DOHH2 (cell line): Measurements from ENCODE around the gene MCF2L.

Source experiments
- H3F3A ChIP-seq: fragments of 200-600 bp; sonication (generic), shearing (Covaris generic); 2 replicates; pipeline ENCODE4 v1.6.0; 2016; ENCODE audit warnings: antibody characterized with exemption, mild to moderate bottlenecking; ENCODE audit not compliant: control insufficient read depth, insufficient read depth
- H3K27ac ChIP-seq: fragments of 200-600 bp; sonication (generic); 2 replicates; pipeline ENCODE4 v1.5.1; 2014; ENCODE audit warnings: low read depth, mild to moderate bottlenecking, low read length, moderate library complexity
- H3K27me3 ChIP-seq: fragments of 200-600 bp; sonication (generic); 2 replicates; pipeline ENCODE4 v1.6.1; 2014; ENCODE audit warnings: mild to moderate bottlenecking, low read length, mixed read lengths; ENCODE audit not compliant: control insufficient read depth
- H3K36me3 ChIP-seq: fragments of 200-600 bp; sonication (generic); 2 replicates; pipeline ENCODE4 v1.6.1; 2014; ENCODE audit warnings: mild to moderate bottlenecking, low read length, moderate library complexity, mixed read lengths; ENCODE audit not compliant: control insufficient read depth
- H3K4me1 ChIP-seq: fragments of 200-600 bp; sonication (generic); 2 replicates; pipeline ENCODE4 v1.6.1; 2014; ENCODE audit warnings: mild to moderate bottlenecking, low read length, mixed read lengths; ENCODE audit not compliant: control insufficient read depth
- H3K4me2 ChIP-seq: fragments of 200-600 bp; sonication (generic); 2 replicates; pipeline ENCODE4 v1.6.0; 2014; ENCODE audit warnings: mild to moderate bottlenecking, low read length, moderate library complexity
- H3K4me3 ChIP-seq: fragments of 200-600 bp; sonication (generic); 2 replicates; pipeline ENCODE4 v1.5.1; 2014; ENCODE audit warnings: mild to moderate bottlenecking, low read length, mixed read lengths
- H3K79me2 ChIP-seq: fragments of 200-600 bp; sonication (generic); 2 replicates; pipeline ENCODE4 v1.6.1; 2014; ENCODE audit warnings: mild to moderate bottlenecking, low read length, mixed read lengths; ENCODE audit not compliant: control insufficient read depth
- H3K9me2 ChIP-seq: fragments of 200-600 bp; sonication (generic); replicated peaks from 2 replicates; pipeline ENCODE4 v1.6.1; 2014; ENCODE audit warnings: mild to moderate bottlenecking, low read length, mixed read lengths; ENCODE audit not compliant: control insufficient read depth
- H3K9me3 ChIP-seq: fragments of 200-600 bp; sonication (generic); 2 replicates; pipeline ENCODE4 v1.6.1; 2014; ENCODE audit warnings: antibody characterized with exemption, low read length, mixed read lengths; ENCODE audit not compliant: control insufficient read depth, insufficient read depth
- H4K20me1 ChIP-seq: fragments of 200-600 bp; sonication (generic); 2 replicates; pipeline ENCODE4 v1.6.0; 2014; ENCODE audit warnings: low read depth, mild to moderate bottlenecking, antibody characterized with exemption, low read length, moderate library complexity; ENCODE audit not compliant: control insufficient read depth, insufficient read depth
- CTCF ChIP-seq: fragments of 200-600 bp; sonication (generic); IDR thresholded peaks from one replicate; pipeline ENCODE4 v1.5.1; 2014; ENCODE audit warnings: antibody characterized with exemption, mild to moderate bottlenecking, low read depth, low read length; ENCODE audit not compliant: poor library complexity, severe bottlenecking
- EZH2phosphoT487 ChIP-seq: fragments of 200-600 bp; sonication (generic); IDR thresholded peaks from 2 replicates; pipeline ENCODE4 v1.6.1; 2017; ENCODE audit warnings: borderline replicate concordance, mild to moderate bottlenecking, antibody characterized with exemption, low read length, moderate library complexity, mixed read lengths

The MCF2L gene

GRCh38 chr13:113135281-113135760 is 166.3 kb downstream of the MCF2L start:
- Histone ChIP-seq H3K79me2 (no peaks in the 10 kb centered on the region), H3K27me3 (peaks cover 20% of the 10 kb centered on the region), H3K9me3 (no peaks in the 10 kb centered on the region), H3K27ac (no peak overlapping the region), H3K9me2 (no peaks in the 10 kb centered on the region), H3K4me1 (no peaks in the 10 kb centered on the region), H3K36me3 (no peaks in the 10 kb centered on the region), H3K4me3 (no peak overlapping the region), H4K20me1 (no peaks in the 10 kb centered on the region), H3F3A (no peaks in the 10 kb centered on the region), H3K4me2 (no peak overlapping the region)
- no peak for TF ChIP-seq EZH2phosphoT487
- TF ChIP-seq CTCF: no peak

DNA sequence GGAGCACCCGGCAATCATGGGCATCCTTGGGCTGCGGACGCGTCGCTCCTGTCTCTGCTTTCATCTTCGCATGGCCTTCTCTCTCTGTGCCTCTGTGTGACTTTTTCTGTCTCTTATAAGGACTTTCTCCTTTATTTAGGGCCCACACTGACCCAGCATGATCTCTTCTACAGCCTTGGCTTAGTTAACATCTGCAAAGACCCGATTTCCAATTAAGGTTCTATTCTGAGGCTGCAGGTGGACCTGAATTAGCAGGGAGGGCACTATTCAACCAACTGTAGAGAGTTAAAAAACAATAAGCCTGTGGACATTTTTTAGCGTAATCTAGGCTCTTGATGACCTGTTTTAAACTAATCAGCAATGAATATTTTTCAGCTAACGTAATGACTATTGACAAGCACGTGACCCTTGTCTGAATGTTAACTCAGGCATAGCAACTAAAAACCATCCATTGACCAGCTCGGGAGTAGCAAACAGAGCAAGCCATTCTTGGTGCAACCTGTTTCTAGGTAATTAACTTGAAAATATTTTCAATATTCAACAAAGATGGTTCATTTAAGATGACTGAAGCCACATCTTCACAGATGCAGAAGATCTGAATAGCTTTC is 168.8 kb downstream of the MCF2L start:
- no peaks in the 10 kb centered on the region for H3K36me3 ChIP-seq
- no peak overlapping the region for H3K4me3 ChIP-seq
- TF ChIP-seq CTCF (no peak), EZH2phosphoT487 (no peak)
- H3K79me2 ChIP-seq: no peaks in the 10 kb centered on the region
- H3K27me3 ChIP-seq: peaks cover 14% of the 10 kb centered on the region
- H3K9me2 ChIP-seq: no peaks in the 10 kb centered on the region
- no peaks in the 10 kb centered on the region for H4K20me1 ChIP-seq
- no peak overlapping the region for H3K4me2 ChIP-seq
- no peaks in the 10 kb centered on the region for H3K9me3 ChIP-seq
- H3F3A ChIP-seq: no peaks in the 10 kb centered on the region
- no peak overlapping the region for H3K27ac ChIP-seq
- H3K4me1 ChIP-seq: no peaks in the 10 kb centered on the region

- Histone ChIP-seq H3K9me2 (no peaks in the 10 kb centered on the region), H3K4me3 (no peak overlapping the region), H3F3A (no peaks in the 10 kb centered on the region), H3K9me3 (no peaks in the 10 kb centered on the region), H3K36me3 (no peaks in the 10 kb centered on the region), H3K79me2 (no peaks in the 10 kb centered on the region), H3K4me2 (no peak overlapping the region), H3K4me1 (no peaks in the 10 kb centered on the region), H4K20me1 (no peaks in the 10 kb centered on the region), H3K27ac (no peak overlapping the region), H3K27me3 (peaks cover 8% of the 10 kb centered on the region)
- no peak for TF ChIP-seq CTCF
- TF ChIP-seq EZH2phosphoT487: no peak
Observed at GRCh38 chr13:113138792-113139551, 170.0 kb downstream of the MCF2L start.
